ENCODE data around the gene FCSK.

DNA sequence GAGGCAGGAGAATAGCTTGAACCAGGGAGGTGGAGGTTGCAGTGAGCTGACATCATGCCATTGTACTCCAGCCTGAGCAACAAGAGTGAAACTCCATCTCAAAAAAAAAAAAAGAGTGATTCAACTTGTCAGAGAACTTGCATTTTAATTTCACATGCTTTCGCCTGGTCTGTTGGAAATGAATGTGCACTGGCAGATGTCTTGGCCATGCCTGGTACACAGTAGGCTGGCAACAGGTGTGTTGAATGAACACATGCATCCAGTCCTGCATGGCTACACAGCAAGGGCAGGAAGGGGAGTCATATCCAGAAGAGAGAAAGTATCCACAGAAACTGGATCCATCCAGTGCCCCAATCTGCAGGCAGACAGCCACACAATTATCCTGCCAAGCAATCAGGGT, 57.4 kb downstream of the FCSK start:
- TF ChIP-seq POLR2A (IDR thresholded peaks at IDR 0.05), result no peak
- TF ChIP-seq, protein P1, sequence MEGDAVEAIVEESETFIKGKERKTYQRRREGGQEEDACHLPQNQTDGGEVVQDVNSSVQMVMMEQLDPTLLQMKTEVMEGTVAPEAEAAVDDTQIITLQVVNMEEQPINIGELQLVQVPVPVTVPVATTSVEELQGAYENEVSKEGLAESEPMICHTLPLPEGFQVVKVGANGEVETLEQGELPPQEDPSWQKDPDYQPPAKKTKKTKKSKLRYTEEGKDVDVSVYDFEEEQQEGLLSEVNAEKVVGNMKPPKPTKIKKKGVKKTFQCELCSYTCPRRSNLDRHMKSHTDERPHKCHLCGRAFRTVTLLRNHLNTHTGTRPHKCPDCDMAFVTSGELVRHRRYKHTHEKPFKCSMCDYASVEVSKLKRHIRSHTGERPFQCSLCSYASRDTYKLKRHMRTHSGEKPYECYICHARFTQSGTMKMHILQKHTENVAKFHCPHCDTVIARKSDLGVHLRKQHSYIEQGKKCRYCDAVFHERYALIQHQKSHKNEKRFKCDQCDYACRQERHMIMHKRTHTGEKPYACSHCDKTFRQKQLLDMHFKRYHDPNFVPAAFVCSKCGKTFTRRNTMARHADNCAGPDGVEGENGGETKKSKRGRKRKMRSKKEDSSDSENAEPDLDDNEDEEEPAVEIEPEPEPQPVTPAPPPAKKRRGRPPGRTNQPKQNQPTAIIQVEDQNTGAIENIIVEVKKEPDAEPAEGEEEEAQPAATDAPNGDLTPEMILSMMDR (IDR thresholded peaks at IDR 0.05 in 4 of 5, conservative IDR thresholded peaks at IDR 0.05 in 1 of 5), result no peak
